CD14-positive monocyte (primary cell): ENCODE measurements around the gene TNFRSF12A. TPM values are rescaled to one million over a fixed set of nuclear protein-coding genes. Genes with fewer than 3 reads are reported as not detected.

Experiments used
- DNase-seq, 3 donors: peaks; one replicate each; pipeline ENCODE4 v3.0.0-alpha.2; 2011 to 2022
- H2AFZ ChIP-seq: 2 replicates; pipeline ENCODE4 v1.6.0; 2012; ENCODE audit warnings: mild to moderate bottlenecking, low read depth, low read length, inconsistent platforms; ENCODE audit not compliant: insufficient read depth, poor library complexity, severe bottlenecking
- H3K27ac ChIP-seq, 2 donors: 1 replicate in 1 of 2; 2 replicates in 1 of 2; pipeline ENCODE4 v1.5.1; 2012 to 2013; ENCODE audit warnings: low read length in 2 of 2, control low read depth in 1 of 2, inconsistent platforms in 1 of 2, low read depth in 1 of 2, mild to moderate bottlenecking in 1 of 2
- H3K27me3 ChIP-seq, 2 donors: one replicate each; pipeline versions ENCODE4 v1.6.0 to v1.6.1; 2011 to 2013; ENCODE audit warnings: low read length in 2 of 2; ENCODE audit not compliant: control insufficient read depth in 2 of 2, insufficient read depth in 2 of 2
- H3K36me3 ChIP-seq, 2 donors: replicated peaks in 1 of 2; 1 replicate in 1 of 2; 2 replicates in 1 of 2; pipeline versions ENCODE4 v1.5.1 to v1.6.1; 2012 to 2013; ENCODE audit warnings: low read length in 2 of 2, control low read depth in 1 of 2, inconsistent platforms in 1 of 2, mild to moderate bottlenecking in 1 of 2; ENCODE audit not compliant: insufficient read depth in 2 of 2, control insufficient read depth in 1 of 2
- H3K4me1 ChIP-seq, 2 donors: 1 replicate in 1 of 2; 2 replicates in 1 of 2; pipeline versions ENCODE4 v1.5.1 to v1.6.1; 2012 to 2013; ENCODE audit warnings: low read length in 2 of 2, control low read depth in 1 of 2, inconsistent platforms in 1 of 2, mild to moderate bottlenecking in 1 of 2, moderate library complexity in 1 of 2; ENCODE audit not compliant: insufficient read depth in 2 of 2, control insufficient read depth in 1 of 2
- H3K4me2 ChIP-seq: replicated peaks from 2 replicates; pipeline ENCODE3; 2012; ENCODE audit warnings: low read length, moderate library complexity, mild to moderate bottlenecking; ENCODE audit not compliant: poor library complexity, severe bottlenecking; ENCODE audit errors: extremely low read depth
- H3K4me3 ChIP-seq, 3 experiments: fragments of 200-600 bp in 1 of 3; sonication (generic) in 1 of 3; replicated peaks in 1 of 3; 1 replicate in 2 of 3; 2 replicates in 1 of 3; pipeline ENCODE4 v1.5.1; 2011 to 2013; ENCODE audit warnings: low read length in 3 of 3, mild to moderate bottlenecking in 3 of 3, control low read depth in 2 of 3, low read depth in 2 of 3, inconsistent platforms in 1 of 3, moderate library complexity in 1 of 3
- H3K79me2 ChIP-seq: 2 replicates; pipeline ENCODE4 v1.6.0; 2012; ENCODE audit warnings: mild to moderate bottlenecking, control low read depth, inconsistent platforms, low read length, moderate library complexity; ENCODE audit not compliant: insufficient read depth
- H3K9ac ChIP-seq: 2 replicates; pipeline ENCODE4 v1.6.0; 2017; ENCODE audit warnings: low read length, mild to moderate bottlenecking; ENCODE audit not compliant: insufficient read depth, poor library complexity, severe bottlenecking
- H3K9me3 ChIP-seq, 2 donors: replicated peaks in 1 of 2; 1 replicate in 1 of 2; 2 replicates in 1 of 2; pipeline versions ENCODE4 v1.5.1 to v1.6.1; 2012 to 2013; ENCODE audit warnings: low read length in 2 of 2, control low read depth in 1 of 2; ENCODE audit not compliant: control insufficient read depth in 1 of 2, insufficient read depth in 1 of 2
- H4K20me1 ChIP-seq: 2 replicates; pipeline ENCODE4 v1.6.0; 2012; ENCODE audit warnings: mild to moderate bottlenecking, low read length, control low read depth, moderate library complexity; ENCODE audit not compliant: insufficient read depth
- H3K27ac Mint-ChIP-seq, 7 donors: one replicate each; pipeline ENCODE4 v1.8.0; 2020; ENCODE audit warnings: mild to moderate bottlenecking in 7 of 7, mixed read lengths in 7 of 7, moderate library complexity in 6 of 7, inconsistent platforms in 2 of 7
- H3K27me3 Mint-ChIP-seq, 3 donors: one replicate each; pipeline ENCODE4 v1.8.0; 2021 to 2022; ENCODE audit warnings: low read depth in 3 of 3, mild to moderate bottlenecking in 3 of 3, mixed read lengths in 3 of 3, moderate library complexity in 3 of 3, inconsistent platforms in 1 of 3
- H3K36me3 Mint-ChIP-seq, 2 donors: one replicate each; pipeline ENCODE4 v1.8.0; 2020; ENCODE audit warnings: mixed read lengths in 2 of 2, inconsistent platforms in 1 of 2, mild to moderate bottlenecking in 1 of 2
- H3K4me1 Mint-ChIP-seq: one replicate; pipeline ENCODE4 v1.8.0; 2020; ENCODE audit warnings: mild to moderate bottlenecking, mixed read lengths
- H3K4me3 Mint-ChIP-seq, 2 donors: one replicate each; pipeline ENCODE4 v1.8.0; 2020; ENCODE audit warnings: mild to moderate bottlenecking in 2 of 2, mixed read lengths in 2 of 2, moderate library complexity in 1 of 2
- H3K9me3 Mint-ChIP-seq, 7 donors: one replicate each; pipeline ENCODE4 v1.8.0; 2020 to 2022; ENCODE audit warnings: mixed read lengths in 7 of 7, mild to moderate bottlenecking in 6 of 7, moderate library complexity in 6 of 7, inconsistent platforms in 2 of 7
- CTCF ChIP-seq: fragments of 200-600 bp; IDR thresholded peaks from one replicate; pipeline ENCODE4 v1.8.0; 2022; ENCODE audit warnings: antibody characterized with exemption, mild to moderate bottlenecking
- WGBS: methylation state at CpG from one replicate; pipeline ENCODE4 v1.1.5; 2013; ENCODE audit warnings: missing lambda C conversion rate; ENCODE audit not compliant: insufficient coverage; 5-methylcytosine and 5-hydroxymethylcytosine counted together
- intact Hi-C, 2 donors: fragments of 100-400 bp; cut with micrococcal nuclease; formaldehyde crosslinking; loops; one replicate each; pipeline versions ENCODE4 v1.15.0 to v1.15.1; 2023
- polyA plus RNA-seq, 3 donors: library from polyadenylated mRNA; depleted of rRNA in 1 of 3; unstranded in 2 of 3; stranded (reverse) in 1 of 3; fragments of 300-500 nt in 2 of 3; fragments of >200 nt in 1 of 3; fragmentation: Illumina TruSeq in 2 of 3; gene quantifications; 1 replicate in 2 of 3; 2 replicates in 1 of 3; pipeline ENCODE4 v1.2.3, GENCODE V29; 2012 to 2021

The TNFRSF12A gene
- polyA plus RNA-seq, 3 donors: 2.9 to 6.2 (median 5.7) TPM

DNA sequence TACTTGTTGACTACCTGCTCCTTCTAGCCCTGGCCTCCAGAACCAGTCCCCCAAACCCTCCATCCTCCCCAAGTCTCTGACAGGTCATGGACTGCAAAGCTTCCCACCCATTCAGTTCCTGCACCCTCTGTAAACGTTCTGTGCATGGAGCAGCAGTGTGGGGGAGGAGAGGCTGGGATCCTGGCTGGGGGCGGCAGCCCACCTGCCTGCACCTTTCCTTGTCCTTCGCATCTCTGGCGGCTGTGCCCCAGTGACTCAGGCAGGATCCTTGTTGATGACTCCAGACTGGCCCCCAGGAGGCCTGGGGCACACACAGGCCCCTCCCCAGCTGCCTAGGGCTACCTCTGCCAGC lies 38.3 kb upstream of the TNFRSF12A start:
- H3K27ac Mint-ChIP-seq: peak overlapping the region in 1 of 7 donors; percentile 59
- H3K27me3 Mint-ChIP-seq: peaks cover 3 to 14% (median 4%) of the 10 kb centered on the region in 3 donors
- no peak overlapping the region for H3K4me3 Mint-ChIP-seq
- H2AFZ ChIP-seq: no peak overlapping the region
- no peaks in the 10 kb centered on the region for H3K9me3 ChIP-seq
- no peak overlapping the region for H3K27ac ChIP-seq
- peaks cover 11% of the 10 kb centered on the region for H3K79me2 ChIP-seq
- no peaks in the 10 kb centered on the region for H3K36me3 Mint-ChIP-seq
- no CpG with 5 or more reads among the region's 4 CpGs for WGBS
- TF ChIP-seq CTCF: no peak
- intact Hi-C loops: loop anchor here in 1 of 2 donors (2.0 kb wide), 1 partner anchor 13 kb away; the partner anchor contains the start of gene PAQR4
- no peak overlapping the region for H3K4me2 ChIP-seq
- peaks cover 28% of the 10 kb centered on the region for H3K4me1 Mint-ChIP-seq
- no peak for DNase-seq
- H3K9ac ChIP-seq: no peak overlapping the region
- H3K4me3 ChIP-seq: no peak overlapping the region
- no peaks in the 10 kb centered on the region for H3K9me3 Mint-ChIP-seq
- H4K20me1 ChIP-seq: no peaks in the 10 kb centered on the region
- H3K36me3 ChIP-seq: no peaks in the 10 kb centered on the region
- no peaks in the 10 kb centered on the region for H3K27me3 ChIP-seq
- H3K4me1 ChIP-seq: peaks cover 22 to 29% of the 10 kb centered on the region in 2 donors

- no peak for DNase-seq
- Mint-ChIP-seq H3K4me3 (no peak overlapping the region), H3K27me3 (peaks cover 3 to 16% (median 4%) of the 10 kb centered on the region in 3 donors), H3K36me3 (no peaks in the 10 kb centered on the region), H3K4me1 (peaks cover 28% of the 10 kb centered on the region), H3K9me3 (no peaks in the 10 kb centered on the region), H3K27ac (no peak overlapping the region)
- Histone ChIP-seq H3K4me1 (peaks cover 22 to 29% of the 10 kb centered on the region in 2 donors), H3K4me3 (no peak overlapping the region), H3K27me3 (no peaks in the 10 kb centered on the region), H3K4me2 (no peak overlapping the region), H2AFZ (no peak overlapping the region), H3K9me3 (no peaks in the 10 kb centered on the region), H3K79me2 (peaks cover 11% of the 10 kb centered on the region), H4K20me1 (no peaks in the 10 kb centered on the region), H3K9ac (no peak overlapping the region), H3K27ac (no peak overlapping the region), H3K36me3 (no peaks in the 10 kb centered on the region)
- WGBS: 100% methylated on average over 2 of the region's 5 CpGs
- TF ChIP-seq CTCF: no peak
- intact Hi-C loops: loop anchor here in 1 of 2 donors (2.0 kb wide), 1 partner anchor 14 kb away; the partner anchor contains the start of gene PAQR4
Measured at GRCh38 chr16:2982402-2982801, 37.8 kb upstream of the TNFRSF12A start.
